AG04450 (cell line): ENCODE measurements around the gene ZMYND11. TPM values are rescaled to one million over a fixed set of nuclear protein-coding genes. Genes with fewer than 3 reads are reported as not detected.
"Not testable (repeated sequence)": the region's sequence is repeated elsewhere in the genome, so short reads cannot be mapped to it uniquely, and the experiment has no call there.

Source experiments
- CTCF ChIA-PET: fragments of 300-600, 350-600 bp; formaldehyde crosslinking; extraction: SDS; loops from one replicate; lab custom pipeline; 2022; ENCODE audit warnings: antibody characterized with exemption, inconsistent platforms; lab: Charles Lee
- POLR2A ChIA-PET: fragments of 350-600 bp; formaldehyde crosslinking; extraction: SDS; loops from one replicate; lab custom pipeline; 2021; ENCODE audit warnings: antibody characterized with exemption, inconsistent platforms; lab: Yijun Ruan, JAX
- DNase-seq: peaks from one replicate; pipeline ENCODE4 v3.0.0-alpha.2; 2011; ENCODE audit warnings: low read depth, low spot score
- H3K27ac ChIP-seq: one replicate; pipeline ENCODE4 v1.5.1; 2012; ENCODE audit warnings: low read depth, low read length, control low read depth
- H3K27me3 ChIP-seq: one replicate; pipeline ENCODE4 v1.6.0; 2012; ENCODE audit warnings: low read length; ENCODE audit not compliant: control insufficient read depth, insufficient read depth
- H3K4me3 ChIP-seq: 2 replicates; pipeline ENCODE4 v1.5.1; 2011; ENCODE audit warnings: mild to moderate bottlenecking, low read depth, low read length, control low read depth
- H3K9me3 ChIP-seq: 2 replicates; pipeline ENCODE4 v1.5.1; 2012; ENCODE audit warnings: low read length; ENCODE audit not compliant: control insufficient read depth, insufficient read depth
- CTCF ChIP-seq: IDR thresholded peaks from 2 replicates; pipeline ENCODE4 v1.5.1; 2011; ENCODE audit warnings: low read depth, low read length, control low read depth, inconsistent platforms
- polyA plus RNA-seq: library from polyadenylated mRNA; depleted of rRNA; stranded (reverse); fragments of >200 nt; gene quantifications from 2 replicates; pipeline ENCODE4 v1.2.3, GENCODE V29; 2011

ZMYND11 gene
- polyA plus RNA-seq, 1 experiment = 76.0 TPM

GRCh38 chr10:182441-183201 lies 47.4 kb downstream of the ZMYND11 start:
- DNase-seq = peak; percentile 18
- H3K4me3 ChIP-seq = no peak overlapping the region
- CTCF ChIA-PET = interaction anchor here (0.7 to 1.3 kb wide), 3 partner anchors 48 to 607 kb away, joined by 3 to 5 read pairs (median 5); no protein-coding TSS in a partner anchor
- H3K9me3 ChIP-seq = peaks cover 2% of the 10 kb centered on the region; the same call in 1 of the 2 replicates
- H3K27me3 ChIP-seq = no peaks in the 10 kb centered on the region
- TF ChIP-seq CTCF = no peak
- H3K27ac ChIP-seq = no peak overlapping the region
- POLR2A ChIA-PET = no interaction called here

- ChIA-PET CTCF (no interaction called here), POLR2A (no interaction called here)
- DNase-seq = no peak
- no peaks in the 10 kb centered on the region for H3K27me3 ChIP-seq
- no peak overlapping the region for H3K27ac ChIP-seq
- no peak for TF ChIP-seq CTCF
- H3K9me3 ChIP-seq = peaks cover 2% of the 10 kb centered on the region; the same call in 1 of the 2 replicates
- H3K4me3 ChIP-seq = no peak overlapping the region
Measured at GRCh38 chr10:184174-184573, 48.9 kb downstream of the ZMYND11 start.

- Histone ChIP-seq H3K27ac (no peak overlapping the region), H3K27me3 (no peaks in the 10 kb centered on the region), H3K9me3 (peaks cover 2% of the 10 kb centered on the region; the same call in 1 of the 2 replicates), H3K4me3 (no peak overlapping the region)
- ChIA-PET POLR2A (no interaction called here), CTCF (no interaction called here)
- no peak for TF ChIP-seq CTCF
- DNase-seq = no peak
Measured at GRCh38 chr10:184911-185310, 49.7 kb downstream of the ZMYND11 start.

GRCh38 chr10:185571-185970 lies 50.3 kb downstream of the ZMYND11 start:
- H3K27ac ChIP-seq, POLR2A ChIA-PET, DNase-seq, H3K27me3 ChIP-seq, H3K4me3 ChIP-seq, CTCF ChIA-PET, H3K9me3 ChIP-seq: not testable (repeated sequence)

- CTCF ChIA-PET = no interaction called here
- peaks cover 2% of the 10 kb centered on the region; the same call in 1 of the 2 replicates for H3K9me3 ChIP-seq
- no peak for TF ChIP-seq CTCF
- H3K4me3 ChIP-seq = no peak overlapping the region
- POLR2A ChIA-PET = no interaction called here
- no peaks in the 10 kb centered on the region for H3K27me3 ChIP-seq
- no peak overlapping the region for H3K27ac ChIP-seq
- DNase-seq = no peak
Measured at GRCh38 chr10:186911-187310, 51.7 kb downstream of the ZMYND11 start.
